ENCODE measurements around the gene FMNL2. TPM values are rescaled to one million over a fixed set of nuclear protein-coding genes. Genes with fewer than 3 reads are reported as not detected.

Gene FMNL2
- total and polyA plus RNA-seq, 2 of the 4 experiments (the other 2 are of a cell fraction): 10.9 to 11.4 TPM

- Histone ChIP-seq H3K27me3 (ENCODE audit: control insufficient read depth, insufficient read depth, low read length) (no peaks in the 10 kb centered on the region), H3K18ac (ENCODE audit: low read depth, low read length) (no peak overlapping the region), H2BK120ac (ENCODE audit: low read depth, low read length) (no peak overlapping the region), H2AK5ac (ENCODE audit: low read depth, low read length) (no peak overlapping the region), H3K56ac (ENCODE audit: extremely low read depth, insufficient read depth, low read length) (no peak overlapping the region), H3K9ac (ENCODE audit: low read depth, low read length) (no peak overlapping the region), H2BK15ac (ENCODE audit: low read depth, low read length) (no peak overlapping the region), H3K9me3 (ENCODE audit: control insufficient read depth, insufficient read depth, low read length) (no peaks in the 10 kb centered on the region), H4K8ac (ENCODE audit: low read depth in 2 of 2, low read length in 2 of 2) (no peak overlapping the region), H3K27ac (ENCODE audit: insufficient read depth, low read length) (no peak overlapping the region), H3K4me1 (ENCODE audit: control insufficient read depth, insufficient read depth, low read length) (no peaks in the 10 kb centered on the region), H4K91ac (ENCODE audit: insufficient read depth, low read depth, low read length) (no peak overlapping the region), H2BK20ac (ENCODE audit: low read depth, low read length) (no peak overlapping the region), H2BK5ac (ENCODE audit: low read depth, low read length, poor library complexity, severe bottlenecking) (no peak overlapping the region), H3K23ac (ENCODE audit: low read depth, low read length) (no peak overlapping the region), H3K4me2 (ENCODE audit: low read depth, low read length) (no peak overlapping the region), H3K14ac (replicated peaks; ENCODE audit: low read depth, low read length) (no peak overlapping the region), H3K79me1 (ENCODE audit: low read depth in 1 of 2, low read length in 2 of 2) (peaks cover 6 to 23% of the 10 kb centered on the region in 2 experiments; a peak in 3 of 4 replicates), H3K4ac (ENCODE audit: low read depth, low read length) (no peak overlapping the region), H3K36me3 (ENCODE audit: control insufficient read depth, insufficient read depth, low read length) (peaks cover 8% of the 10 kb centered on the region), H4K20me1 (ENCODE audit: insufficient read depth, low read length) (no peaks in the 10 kb centered on the region), H3K4me3 (ENCODE audit: insufficient read depth, low read depth, low read length) (no peak overlapping the region), H3K9me1 (ENCODE audit: insufficient read depth, low read length) (peaks cover 4% of the 10 kb centered on the region; the same call in 1 of the 2 replicates), H2AFZ (replicated peaks; ENCODE audit: low read length, poor library complexity) (no peak overlapping the region), H2AK9ac (replicated peaks; ENCODE audit: low read depth, low read length, poor library complexity) (no peak overlapping the region), H4K5ac (ENCODE audit: low read depth, low read length) (no peak overlapping the region)
- POLR2A ChIA-PET (ENCODE audit: unreplicated experiment): no interaction called here
- in situ Hi-C loops (cut with MboI; ENCODE audit: low sequenced_read_pairs) (no loop called here), intact Hi-C loops (cut with micrococcal nuclease) (loop anchor here (5.0 kb wide), 1 partner anchor 34 kb away; no protein-coding TSS in a partner anchor), dilution Hi-C loops (cut with HindIII; ENCODE audit: low sequenced_read_pairs, unreplicated experiment) (no loop called here)
- peak; percentile 18 for DNase-seq
- peak; percentile 44; the same call in 1 of the 2 replicates for TF ChIP-seq MAFK (IDR thresholded peaks at IDR 0.05; ENCODE audit: low read depth, low read length)
- TF ChIP-seq RFX5 (IDR thresholded peaks at IDR 0.05; ENCODE audit: low read depth, low read length): no peak
- TF ChIP-seq FOS (IDR thresholded peaks at IDR 0.05; ENCODE audit: low read depth, low read length): peak; percentile 28; the same call in 1 of the 2 replicates
- CTCF ChIA-PET: no interaction called here
- no TSS peak for BruUV-seq (replicated peaks)
- no peak for ATAC-seq (ENCODE audit: low read depth)
Measured at GRCh38 chr2:152686321-152686720, 351.3 kb downstream of the FMNL2 start.

Data from IMR-90 (cell line).